Colonic mucosa (tissue), 4 donors: Measurements from ENCODE around the gene FNDC3B. TPM values are rescaled to one million over a fixed set of nuclear protein-coding genes. Genes with fewer than 3 reads are reported as not detected.

Source experiments
- DNase-seq: peaks from one replicate; pipeline ENCODE4 v3.0.0-alpha.2; 2020
- H3K27ac ChIP-seq: fragments of 200-600 bp; one replicate; pipeline ENCODE4 v1.8.0; 2021
- H3K27me3 ChIP-seq: fragments of 200-600 bp; one replicate; pipeline ENCODE4 v1.8.0; 2021
- H3K36me3 ChIP-seq: fragments of 200-600 bp; one replicate; pipeline ENCODE4 v1.8.0; 2021
- H3K4me1 ChIP-seq: fragments of 200-600 bp; one replicate; pipeline ENCODE4 v1.8.0; 2021; ENCODE audit warnings: mild to moderate bottlenecking
- H3K4me3 ChIP-seq: fragments of 200-600 bp; one replicate; pipeline ENCODE4 v1.8.0; 2021
- H3K9ac ChIP-seq, 2 donors: one replicate each; pipeline ENCODE4 v1.7.0; 2013; ENCODE audit warnings: control low read depth in 2 of 2, low read depth in 2 of 2, low read length in 2 of 2
- H3K9me3 ChIP-seq: fragments of 200-600 bp; one replicate; pipeline ENCODE4 v1.8.0; 2021
- intact Hi-C: fragments of 100-400 bp; cut with DNase I; formaldehyde crosslinking; loops from one replicate; pipeline ENCODE4 v1.14.1; 2022
- total RNA-seq, 2 donors: library from RNA; stranded (reverse); fragmentation: NEBNext Ultra II Directional in 1 of 2; extraction: Animal tissue kit (Norgen Biotek cat#: 25700) in 1 of 2; gene quantifications; one replicate each; pipeline ENCODE4 v1.2.1, GENCODE V29; 2021
- TF ChIP-seq, protein P1 (sequence below): fragments of 200-600 bp; IDR thresholded peaks from one replicate; pipeline ENCODE4 v1.8.0; 2022; ENCODE audit warnings: antibody characterized with exemption, mild to moderate bottlenecking
- donor health status: healthy.
- donor health status: DM: no; HTN: no; CAD: no.
- donor health status: DM: no; HTN: no; CAD: no.

FNDC3B gene
- total RNA-seq, 2 donors from 2014 or later = 66.7 to 142 TPM

- H3K9me3 ChIP-seq = no peaks in the 10 kb centered on the region
- H3K27ac ChIP-seq = peak overlapping the region; percentile 46
- H3K9ac ChIP-seq = peak overlapping the region in 1 of 2 donors; percentile 16
- H3K4me3 ChIP-seq = no peak overlapping the region
- no peaks in the 10 kb centered on the region for H3K27me3 ChIP-seq
- DNase-seq = no peak
- intact Hi-C loops = no loop called here
- H3K4me1 ChIP-seq = no peaks in the 10 kb centered on the region
- no peaks in the 10 kb centered on the region for H3K36me3 ChIP-seq
- TF ChIP-seq, protein P1, sequence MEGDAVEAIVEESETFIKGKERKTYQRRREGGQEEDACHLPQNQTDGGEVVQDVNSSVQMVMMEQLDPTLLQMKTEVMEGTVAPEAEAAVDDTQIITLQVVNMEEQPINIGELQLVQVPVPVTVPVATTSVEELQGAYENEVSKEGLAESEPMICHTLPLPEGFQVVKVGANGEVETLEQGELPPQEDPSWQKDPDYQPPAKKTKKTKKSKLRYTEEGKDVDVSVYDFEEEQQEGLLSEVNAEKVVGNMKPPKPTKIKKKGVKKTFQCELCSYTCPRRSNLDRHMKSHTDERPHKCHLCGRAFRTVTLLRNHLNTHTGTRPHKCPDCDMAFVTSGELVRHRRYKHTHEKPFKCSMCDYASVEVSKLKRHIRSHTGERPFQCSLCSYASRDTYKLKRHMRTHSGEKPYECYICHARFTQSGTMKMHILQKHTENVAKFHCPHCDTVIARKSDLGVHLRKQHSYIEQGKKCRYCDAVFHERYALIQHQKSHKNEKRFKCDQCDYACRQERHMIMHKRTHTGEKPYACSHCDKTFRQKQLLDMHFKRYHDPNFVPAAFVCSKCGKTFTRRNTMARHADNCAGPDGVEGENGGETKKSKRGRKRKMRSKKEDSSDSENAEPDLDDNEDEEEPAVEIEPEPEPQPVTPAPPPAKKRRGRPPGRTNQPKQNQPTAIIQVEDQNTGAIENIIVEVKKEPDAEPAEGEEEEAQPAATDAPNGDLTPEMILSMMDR = no peak
Observed at GRCh38 chr3:172074586-172074985, 35.2 kb downstream of the FNDC3B start.

DNA sequence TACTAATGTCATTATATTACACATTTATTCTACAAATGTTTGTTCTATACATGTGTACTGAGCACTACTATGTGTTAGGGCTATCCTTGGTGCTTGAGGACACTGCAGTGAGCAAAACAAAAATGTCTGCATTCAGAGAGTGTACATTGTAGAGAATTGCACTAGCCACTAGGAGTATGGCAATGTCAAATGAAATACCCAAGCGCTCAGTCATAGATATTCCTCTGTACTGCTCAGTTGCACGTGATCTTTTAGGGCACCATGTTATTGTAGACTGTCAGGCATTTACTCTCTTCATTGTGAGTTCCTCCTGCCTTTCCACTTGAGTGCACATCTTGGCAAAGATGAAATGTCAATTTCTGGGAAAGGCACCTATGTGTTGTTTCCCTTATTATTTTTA, 36.8 kb downstream of the FNDC3B start:
- no peak overlapping the region for H3K4me3 ChIP-seq
- DNase-seq = no peak
- TF ChIP-seq, protein P1 = no peak
- no peaks in the 10 kb centered on the region for H3K9me3 ChIP-seq
- no peak overlapping the region for H3K9ac ChIP-seq
- H3K27ac ChIP-seq = no peak overlapping the region
- H3K36me3 ChIP-seq = no peaks in the 10 kb centered on the region
- no peaks in the 10 kb centered on the region for H3K4me1 ChIP-seq
- no peaks in the 10 kb centered on the region for H3K27me3 ChIP-seq
- intact Hi-C loops = no loop called here

- Histone ChIP-seq H3K9ac (no peak overlapping the region), H3K4me3 (no peak overlapping the region), H3K36me3 (no peaks in the 10 kb centered on the region), H3K9me3 (no peaks in the 10 kb centered on the region), H3K27me3 (no peaks in the 10 kb centered on the region), H3K27ac (no peak overlapping the region), H3K4me1 (no peaks in the 10 kb centered on the region)
- DNase-seq = no peak
- TF ChIP-seq, protein P1 = no peak
- intact Hi-C loops = no loop called here
Observed at GRCh38 chr3:172077197-172077757, 37.9 kb downstream of the FNDC3B start.

DNA sequence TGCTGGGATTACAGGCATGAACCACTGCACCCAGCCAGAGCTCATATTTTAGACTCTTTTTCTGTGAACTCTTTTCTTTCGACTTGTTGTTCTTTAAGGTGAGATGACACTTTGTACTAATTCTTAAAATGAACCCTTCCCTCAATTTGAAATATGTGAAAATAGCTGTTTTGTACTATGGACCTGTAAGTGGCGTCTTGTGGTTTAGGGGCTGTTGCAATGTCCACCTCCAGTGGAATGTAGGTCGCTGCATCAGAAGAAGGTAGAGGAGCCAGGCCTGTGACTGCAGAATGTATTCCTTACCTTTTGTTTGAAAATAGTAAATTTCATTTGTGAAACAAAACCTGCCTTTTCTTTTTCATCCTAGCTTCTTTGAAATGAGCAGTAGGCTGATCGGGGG, 38.9 kb downstream of the FNDC3B start:
- Histone ChIP-seq H3K27me3 (no peaks in the 10 kb centered on the region), H3K36me3 (no peaks in the 10 kb centered on the region), H3K4me1 (no peaks in the 10 kb centered on the region), H3K9me3 (no peaks in the 10 kb centered on the region), H3K27ac (peak overlapping the region; percentile 5), H3K9ac (peak overlapping the region in 1 of 2 donors; percentile 13), H3K4me3 (no peak overlapping the region)
- intact Hi-C loops = no loop called here
- TF ChIP-seq, protein P1 = no peak
- DNase-seq = no peak

DNA sequence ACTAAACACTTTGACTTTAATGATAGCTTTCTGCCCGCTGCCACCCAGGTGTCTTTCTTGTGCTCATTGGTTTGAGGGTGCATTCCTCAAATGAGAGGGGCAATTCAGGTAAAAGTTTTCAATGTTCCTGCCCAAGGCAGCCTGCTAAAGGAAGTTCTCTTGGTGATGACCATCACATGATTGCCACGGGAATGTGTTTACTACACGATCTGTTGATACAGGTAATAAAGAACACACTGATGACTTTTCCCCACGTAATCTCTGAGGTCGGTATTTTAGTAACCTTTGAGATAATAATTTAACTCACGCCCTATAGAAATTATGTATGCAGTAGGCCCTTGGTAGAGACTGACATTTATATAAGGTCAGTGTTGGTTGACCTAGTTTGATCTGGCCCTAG, 39.3 kb downstream of the FNDC3B start:
- Histone ChIP-seq H3K27ac (peak overlapping the region; percentile 5), H3K27me3 (no peaks in the 10 kb centered on the region), H3K9me3 (no peaks in the 10 kb centered on the region), H3K4me1 (no peaks in the 10 kb centered on the region), H3K36me3 (no peaks in the 10 kb centered on the region), H3K9ac (peak overlapping the region in 1 of 2 donors; percentile 13), H3K4me3 (no peak overlapping the region)
- no peak for DNase-seq
- intact Hi-C loops = no loop called here
- TF ChIP-seq, protein P1 = no peak
